Gastrocnemius medialis (tissue), 4 donors: Measurements from ENCODE around the gene ADAMTS10.

Experiments used
- POLR2A ChIP-seq, 2 donors: fragments of 450-650 bp; IDR thresholded peaks; one replicate each; pipeline ENCODE4 v1.6.1; 2017; ENCODE audit warnings: antibody characterized with exemption in 2 of 2, mild to moderate bottlenecking in 2 of 2, moderate library complexity in 2 of 2
- TF ChIP-seq, protein P1 (sequence below), 5 experiments: fragments of 450-650 bp in 3 of 5; fragments of 200-600 bp in 2 of 5; sonication (generic) in 2 of 5; IDR thresholded peaks in 4 of 5; conservative IDR thresholded peaks in 1 of 5; 1 replicate in 4 of 5; 2 replicates in 1 of 5; pipeline ENCODE4 v1.5.1; 2016 to 2019; ENCODE audit warnings: antibody characterized with exemption in 5 of 5, mild to moderate bottlenecking in 3 of 5, moderate library complexity in 3 of 5

DNA sequence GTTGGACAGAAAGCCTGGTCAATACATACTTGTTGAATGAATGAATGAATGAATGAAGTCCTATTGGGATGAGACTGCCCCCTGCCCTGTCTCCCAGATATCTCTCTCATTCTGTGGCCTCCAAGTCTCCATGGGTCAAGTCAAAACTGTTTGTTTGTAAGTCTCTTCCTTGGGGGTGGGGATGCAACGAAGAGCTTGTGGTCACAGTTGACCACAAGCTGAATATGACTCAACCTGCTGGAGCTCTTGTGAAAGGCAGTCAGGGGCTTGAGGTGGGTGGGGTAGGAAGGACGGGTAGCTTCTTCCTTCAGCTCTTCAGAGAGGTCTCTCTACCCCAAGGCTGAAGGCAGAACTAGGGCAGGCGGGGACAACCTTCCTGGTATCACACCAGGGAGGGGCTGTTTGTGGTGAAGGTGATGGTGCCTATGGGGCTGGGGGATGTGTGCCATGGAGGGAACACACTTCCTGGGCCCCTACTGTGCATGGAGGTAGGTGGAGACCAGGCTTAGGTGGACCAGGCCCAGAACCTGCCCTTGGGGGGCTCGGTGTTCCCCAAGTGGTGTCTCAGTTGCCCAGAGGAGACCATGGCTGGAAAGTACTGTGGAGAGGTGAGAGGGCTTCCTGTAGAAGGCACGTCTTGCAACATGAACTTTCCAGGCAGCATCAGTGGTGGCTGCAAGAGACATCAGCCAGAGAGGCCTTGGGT, 41.3 kb downstream of the ADAMTS10 start:
- TF ChIP-seq POLR2A (IDR thresholded peaks at IDR 0.05): no peak
- TF ChIP-seq, protein P1, sequence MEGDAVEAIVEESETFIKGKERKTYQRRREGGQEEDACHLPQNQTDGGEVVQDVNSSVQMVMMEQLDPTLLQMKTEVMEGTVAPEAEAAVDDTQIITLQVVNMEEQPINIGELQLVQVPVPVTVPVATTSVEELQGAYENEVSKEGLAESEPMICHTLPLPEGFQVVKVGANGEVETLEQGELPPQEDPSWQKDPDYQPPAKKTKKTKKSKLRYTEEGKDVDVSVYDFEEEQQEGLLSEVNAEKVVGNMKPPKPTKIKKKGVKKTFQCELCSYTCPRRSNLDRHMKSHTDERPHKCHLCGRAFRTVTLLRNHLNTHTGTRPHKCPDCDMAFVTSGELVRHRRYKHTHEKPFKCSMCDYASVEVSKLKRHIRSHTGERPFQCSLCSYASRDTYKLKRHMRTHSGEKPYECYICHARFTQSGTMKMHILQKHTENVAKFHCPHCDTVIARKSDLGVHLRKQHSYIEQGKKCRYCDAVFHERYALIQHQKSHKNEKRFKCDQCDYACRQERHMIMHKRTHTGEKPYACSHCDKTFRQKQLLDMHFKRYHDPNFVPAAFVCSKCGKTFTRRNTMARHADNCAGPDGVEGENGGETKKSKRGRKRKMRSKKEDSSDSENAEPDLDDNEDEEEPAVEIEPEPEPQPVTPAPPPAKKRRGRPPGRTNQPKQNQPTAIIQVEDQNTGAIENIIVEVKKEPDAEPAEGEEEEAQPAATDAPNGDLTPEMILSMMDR (IDR thresholded peaks at IDR 0.05 in 4 of 5, conservative IDR thresholded peaks at IDR 0.05 in 1 of 5): no peak
